Right kidney (tissue), 1 donor: Measurements from ENCODE around the gene CCDC51.

ENCODE experiments used
- DNase-seq: peaks from one replicate; pipeline ENCODE4 v3.0.0-alpha.2; 2016

Gene CCDC51

DNA sequence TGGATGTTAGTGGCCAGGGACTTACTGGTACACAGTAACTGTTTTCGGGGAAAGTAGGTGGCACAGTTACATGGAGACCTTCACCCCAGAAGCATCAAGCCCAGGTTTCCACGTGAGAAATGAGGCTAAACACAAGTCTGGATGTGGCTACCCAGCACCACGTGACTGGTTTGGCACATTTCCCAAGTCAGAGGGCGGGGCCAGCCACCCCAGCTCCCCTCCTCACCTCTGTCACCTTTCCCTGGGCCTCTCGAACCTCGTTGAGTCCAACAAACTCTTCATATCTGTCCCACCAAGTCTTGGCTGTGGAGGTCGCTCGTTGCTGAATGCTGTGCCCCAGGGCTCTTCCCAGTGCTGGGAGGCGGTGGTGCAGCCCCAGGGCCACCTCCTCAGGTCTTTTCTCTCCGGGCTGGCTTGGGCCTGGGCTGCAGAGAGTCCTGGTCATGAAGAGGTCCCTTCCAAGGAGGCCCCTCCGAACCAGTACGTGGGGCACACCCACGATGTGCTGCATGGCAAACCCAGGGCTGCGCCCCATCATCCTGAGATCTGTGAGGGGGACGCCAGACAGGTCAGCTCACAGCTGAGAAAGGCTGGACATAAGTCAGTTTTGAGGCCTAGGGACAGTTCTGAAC lies 5.2 kb downstream of the CCDC51 start:
- DNase-seq, result no peak

GRCh38 chr3:48433472-48434118 lies 6.3 kb downstream of the CCDC51 start:
- DNase-seq, result no peak

- DNase-seq, result no peak
Measured at GRCh38 chr3:48432411-48433371, 7.2 kb downstream of the CCDC51 start.

DNA sequence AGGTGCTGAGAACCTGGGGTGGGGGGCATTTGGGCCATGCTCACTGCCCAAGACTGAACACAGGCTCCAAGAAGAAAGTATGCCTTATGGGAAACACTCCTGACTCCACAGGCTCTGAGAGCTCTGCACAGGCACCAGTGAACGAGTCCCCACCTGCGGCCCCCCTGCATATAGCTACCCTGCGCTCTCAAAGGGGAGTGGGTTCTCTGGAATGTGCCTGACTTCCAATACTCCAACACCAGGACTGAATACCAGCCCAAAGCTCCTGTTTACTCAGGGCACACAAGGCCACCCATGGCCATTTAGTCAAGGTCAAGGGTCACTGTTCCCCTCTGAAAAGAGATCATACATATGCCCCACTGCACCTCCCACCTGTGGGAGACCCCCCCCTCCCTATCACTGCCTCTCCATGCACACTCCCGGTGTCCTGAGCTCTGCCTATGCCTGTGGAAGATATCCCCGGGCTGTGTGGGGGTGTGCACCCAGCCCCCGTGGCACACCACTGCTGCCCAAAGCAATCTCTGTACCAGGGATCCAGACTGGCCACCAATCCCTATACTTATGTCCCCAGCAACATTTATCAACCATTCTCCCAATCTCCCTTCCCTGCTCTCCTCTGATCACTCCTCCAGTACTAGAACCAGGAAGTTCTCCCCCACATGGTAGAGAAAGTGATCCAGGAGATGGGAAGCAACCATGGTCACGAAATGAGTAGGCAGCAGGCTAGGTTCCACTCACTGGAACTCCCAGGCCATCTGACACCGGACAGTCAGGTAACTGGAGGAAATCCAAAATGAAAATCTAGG lies 8.5 kb downstream of the CCDC51 start:
- DNase-seq, result peak; percentile 3

- peak; percentile 1 for DNase-seq
Measured at GRCh38 chr3:48430708-48431101, 9.2 kb downstream of the CCDC51 start.

DNA sequence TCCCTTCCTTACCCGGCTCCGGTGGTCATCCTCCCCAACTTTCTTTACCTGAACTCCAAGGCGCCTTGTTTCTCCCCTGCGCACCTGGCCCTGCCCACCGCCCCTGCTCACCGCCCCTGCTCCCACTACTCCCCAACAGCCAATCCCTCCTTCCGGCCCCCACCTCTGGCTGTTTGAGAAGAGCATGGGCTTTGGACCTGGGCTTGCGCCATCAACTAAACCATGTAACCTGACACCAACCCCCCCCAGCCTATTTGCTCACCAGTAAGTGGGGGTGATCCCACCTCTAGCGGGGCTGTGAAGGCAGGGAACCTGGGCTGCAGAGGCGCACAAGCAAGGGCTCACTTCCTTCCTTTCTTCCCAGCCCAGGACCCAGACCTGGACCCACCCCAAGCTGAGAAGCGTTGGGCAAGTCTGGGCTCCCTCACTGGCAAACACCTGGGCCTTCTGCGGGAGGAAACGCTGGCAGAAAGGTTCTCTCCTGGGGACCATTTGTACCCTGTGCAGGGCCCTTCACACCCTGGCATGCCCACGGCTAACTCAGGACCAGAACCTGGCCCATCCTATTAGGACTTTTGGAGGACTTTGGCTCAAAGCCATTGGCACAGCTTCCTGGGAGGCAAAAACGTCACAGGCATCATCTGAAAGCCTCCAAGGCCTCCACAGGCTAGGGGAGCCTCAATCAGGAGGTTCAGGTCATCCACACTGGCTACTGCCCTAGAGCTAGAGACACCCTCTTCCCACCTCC lies 9.8 kb downstream of the CCDC51 start, which contains the start of gene PLXNB1:
PLXNB1 (minus strand) TSS at position 127 of the 748 bp plus-strand sequence. CDS start 5,475 bp downstream, outside the sequence.
- no peak for DNase-seq

GRCh38 chr3:48429317-48429959 lies 10.5 kb downstream of the CCDC51 start:
- peak; percentile 87 for DNase-seq

DNA sequence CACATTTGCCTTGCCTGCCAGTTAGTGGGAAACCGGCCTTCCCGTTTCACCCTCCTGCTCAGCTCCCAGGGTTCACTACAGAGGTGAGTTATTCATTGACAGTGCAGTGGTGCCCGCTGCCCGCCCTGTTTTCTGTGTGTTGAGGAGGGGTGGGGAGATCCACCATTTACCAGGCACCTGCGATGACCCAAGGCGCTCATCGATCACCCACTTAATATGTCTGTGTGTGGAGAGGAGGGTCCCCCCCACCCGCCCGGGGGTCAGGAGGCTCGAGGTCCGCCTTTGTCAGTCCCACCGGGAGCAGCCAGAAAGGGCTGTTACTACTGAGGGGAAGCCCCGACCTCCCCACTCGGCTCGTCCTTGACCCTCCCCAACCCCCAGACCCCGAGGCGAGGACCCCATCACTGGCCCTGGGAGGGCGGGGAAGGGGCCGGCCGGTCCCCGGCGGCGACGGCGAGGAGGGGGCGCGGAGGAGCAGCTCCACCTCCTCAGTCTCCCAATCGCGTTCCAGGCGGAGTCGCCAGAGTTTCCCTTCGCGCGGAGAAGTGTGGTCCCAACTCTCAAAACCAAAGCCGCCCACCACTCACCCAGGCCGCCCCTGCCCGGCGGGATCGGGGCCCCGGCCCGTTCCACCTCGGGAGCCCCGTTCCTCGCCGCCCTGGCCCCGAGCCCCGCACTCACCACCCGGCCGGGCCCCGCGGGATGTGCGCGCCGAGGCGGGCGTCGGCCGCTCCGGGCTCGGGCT lies 11.2 kb downstream of the CCDC51 start:
- DNase-seq, result peak; percentile 84

DNA sequence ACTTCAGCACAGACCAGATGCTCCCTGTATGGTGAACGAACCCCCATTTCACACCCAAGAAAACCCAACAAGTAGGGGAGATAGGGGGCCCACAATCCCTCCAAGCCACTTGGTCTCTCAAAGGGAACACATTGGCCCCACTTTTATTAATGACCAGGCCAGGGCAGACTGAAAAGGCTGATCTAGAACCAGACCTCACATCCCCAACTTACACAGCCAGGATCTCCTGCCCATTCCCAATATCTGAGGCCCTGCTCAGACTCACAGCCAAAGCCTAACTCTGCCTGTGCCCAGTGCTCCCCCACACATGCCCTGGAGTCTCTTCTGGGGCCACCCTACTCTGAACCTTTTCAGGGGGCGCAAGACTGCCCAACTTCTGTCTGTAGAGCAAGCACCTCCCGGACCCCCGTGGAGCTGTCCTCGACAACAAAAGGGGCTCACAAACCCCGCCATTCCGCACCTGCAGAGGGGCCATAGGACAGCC lies 11.8 kb downstream of the CCDC51 start:
- DNase-seq, result peak; percentile 41

DNA sequence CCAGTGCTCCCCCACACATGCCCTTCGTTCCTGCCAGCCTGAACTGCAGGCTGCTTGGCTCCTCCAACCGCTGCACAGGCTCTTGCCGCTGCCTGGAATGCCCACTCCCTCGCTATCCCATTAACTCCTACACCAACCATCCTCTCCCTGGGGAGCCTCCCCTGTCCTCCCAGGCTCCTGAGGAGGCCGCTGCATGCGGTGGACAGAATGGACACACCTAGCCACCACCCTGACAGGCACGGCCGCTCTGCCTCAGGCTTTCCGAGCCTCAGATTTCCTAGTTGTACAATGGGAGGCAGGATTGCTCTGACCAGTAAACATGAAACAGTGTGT lies 12.3 kb downstream of the CCDC51 start:
- peak; percentile 55 for DNase-seq

DNA sequence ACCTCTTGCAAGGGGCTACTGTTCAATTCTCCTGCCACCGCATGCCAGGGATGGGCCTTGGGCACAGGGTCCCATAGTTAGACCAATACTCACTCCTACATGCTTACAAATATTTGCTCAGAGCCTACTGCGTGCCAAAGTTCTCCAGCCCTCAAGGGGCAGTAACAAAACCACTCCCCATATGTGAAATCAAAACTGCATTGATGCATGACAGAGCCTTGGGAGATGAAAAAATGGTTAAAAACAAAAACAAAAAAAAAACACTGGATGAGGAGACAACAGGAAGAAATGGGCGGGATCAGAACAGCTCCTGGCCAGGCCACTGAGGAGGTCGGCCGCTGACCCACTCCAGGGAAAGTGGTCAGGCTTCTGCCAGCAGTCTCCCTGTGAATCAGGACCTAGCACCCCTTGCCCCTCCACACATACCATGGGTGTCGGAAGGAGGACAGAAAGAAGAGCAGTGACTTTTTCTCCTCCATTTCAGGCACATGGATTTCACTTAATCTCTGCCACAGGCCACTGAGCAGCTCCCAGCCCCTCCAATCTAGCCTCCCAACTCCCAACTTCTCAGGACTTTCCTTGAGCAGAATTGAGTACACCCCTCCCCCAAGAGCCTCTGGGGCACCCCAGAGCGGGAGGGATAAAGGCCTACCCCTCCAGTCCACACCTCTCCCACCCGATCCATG lies 12.8 kb downstream of the CCDC51 start:
- DNase-seq, result peak; percentile 53

GRCh38 chr3:48426401-48426909 lies 13.5 kb downstream of the CCDC51 start:
- DNase-seq, result no peak

- peak; percentile 38 for DNase-seq
Measured at GRCh38 chr3:48425281-48425812, 14.6 kb downstream of the CCDC51 start.

- no peak for DNase-seq
Measured at GRCh38 chr3:48423883-48424695, 15.8 kb downstream of the CCDC51 start.

DNA sequence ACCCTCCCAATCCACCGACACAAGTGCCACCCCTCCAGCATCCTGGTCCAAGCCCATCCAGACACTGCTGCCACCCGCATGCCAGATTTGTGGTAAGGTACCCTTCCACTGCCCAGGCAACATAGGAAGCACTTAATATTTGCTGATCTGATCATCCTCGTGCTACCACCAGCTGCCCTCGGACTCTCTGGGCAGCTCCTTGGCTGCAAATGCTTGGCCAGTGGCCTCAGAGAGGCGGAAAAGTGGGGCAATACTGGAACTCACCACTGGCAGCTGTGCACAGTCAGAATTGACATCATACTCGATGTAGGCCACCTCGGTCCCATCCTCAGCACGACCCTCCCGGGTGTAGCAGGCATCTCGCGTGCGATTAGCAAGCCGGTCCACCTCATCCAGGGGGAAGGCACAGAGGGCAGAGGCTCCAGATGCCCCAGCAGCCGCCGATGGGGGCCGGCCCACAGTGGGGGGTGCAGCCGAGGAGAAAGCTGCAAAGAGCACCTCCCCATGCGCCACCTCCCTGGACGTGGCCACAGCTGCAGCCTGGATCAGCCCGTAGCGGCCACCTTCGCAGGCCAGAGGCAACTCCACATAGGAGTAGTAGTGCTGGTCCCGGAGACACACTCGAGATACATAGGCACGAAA lies 16.6 kb downstream of the CCDC51 start:
- no peak for DNase-seq

- DNase-seq, result no peak
Measured at GRCh38 chr3:48422681-48423080, 17.2 kb downstream of the CCDC51 start.

DNA sequence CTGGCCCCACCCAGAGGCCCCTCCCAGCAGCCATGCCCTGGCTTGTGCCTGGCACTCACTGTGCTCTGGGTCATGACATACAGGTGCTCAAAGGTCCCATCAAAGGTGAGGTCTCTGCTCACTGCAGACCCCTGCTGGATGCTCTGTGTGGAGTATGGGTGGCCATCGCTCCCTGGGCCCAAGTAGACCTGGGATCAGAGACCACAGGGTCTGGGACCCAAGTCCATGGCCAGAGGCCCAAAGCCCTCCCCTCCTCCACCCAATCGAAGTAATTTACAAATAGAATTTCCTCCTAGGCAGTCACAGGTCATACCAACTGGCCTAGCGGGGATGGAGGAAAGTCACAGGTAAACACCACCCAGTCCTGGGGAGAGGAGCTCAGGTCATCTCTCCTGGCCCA lies 17.6 kb downstream of the CCDC51 start:
- no peak for DNase-seq
